ENCODE measurements around the gene TRIO. TPM values are rescaled to one million over a fixed set of nuclear protein-coding genes. Genes with fewer than 3 reads are reported as not detected.

The TRIO gene
- total and polyA plus RNA-seq, 10 of the 15 experiments (the other 5 are each of a cell fraction or from before 2014, with no cell fraction given), result 5.1 to 96.4 (median 44.6) TPM

DNA sequence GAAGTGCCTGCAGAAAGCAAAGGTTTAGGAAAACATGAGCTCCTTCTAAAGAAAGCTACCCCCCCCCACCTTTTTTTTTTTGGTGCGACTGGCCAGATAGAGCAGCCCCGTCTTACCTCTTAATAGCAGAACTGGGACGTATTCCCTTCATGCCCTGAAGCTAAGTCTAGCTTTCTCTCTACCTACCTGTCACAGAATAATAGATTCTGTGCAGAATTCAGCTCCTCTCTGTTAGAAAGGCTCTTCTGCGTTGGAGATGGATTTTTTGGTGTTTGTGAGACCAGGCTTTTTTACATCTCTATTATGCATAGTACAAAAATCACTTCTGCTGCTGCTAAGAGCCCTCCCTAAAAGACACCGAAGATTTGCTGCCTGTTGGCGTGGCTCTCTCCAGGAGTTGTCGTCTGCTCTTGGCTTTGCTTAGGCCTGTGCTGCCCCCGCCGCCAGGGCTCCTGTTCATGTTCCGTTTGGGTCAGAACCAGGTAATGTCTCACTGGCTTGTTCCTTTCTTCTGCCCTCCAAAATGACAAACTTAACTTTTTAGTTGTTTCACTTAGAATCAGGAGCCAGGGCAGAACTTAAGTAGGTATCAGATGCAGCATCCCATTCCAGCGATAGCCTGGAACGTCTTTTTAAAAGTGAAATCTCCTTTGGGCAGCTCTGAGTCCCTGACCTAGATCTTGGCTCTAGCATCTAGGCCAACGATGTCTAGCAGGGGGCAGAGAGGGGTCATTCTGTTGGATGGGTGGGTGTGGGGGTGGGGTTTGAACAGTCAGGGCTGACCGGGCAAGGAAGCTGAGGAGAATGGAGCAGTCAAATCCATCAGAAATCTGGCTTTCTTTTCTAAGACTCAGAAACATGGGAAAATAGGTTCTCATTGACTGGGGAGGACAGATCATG, 2.5 kb downstream of the TRIO start:
- no peak for DNase-seq (ENCODE audit: low read depth, low spot score)
- Histone ChIP-seq H3K9me3 (replicated peaks; ENCODE audit: control insufficient read depth, insufficient read depth, low read length) (no peaks in the 10 kb centered on the region), H3K27ac (ENCODE audit: control insufficient read depth, insufficient read depth) (peak overlapping the region; percentile 65), H3K4me2 (ENCODE audit: control insufficient read depth, insufficient read depth) (peak overlapping the region; percentile 78), H3K9ac (ENCODE audit: control insufficient read depth, insufficient read depth, low read length) (peak overlapping the region; percentile 84), H4K20me1 (ENCODE audit: control insufficient read depth, insufficient read depth) (no peaks in the 10 kb centered on the region), H3K4me3 (peak overlapping the region; percentile 100), H3K27me3 (replicated peaks in 1 of 2; ENCODE audit: control insufficient read depth in 2 of 2, insufficient read depth in 2 of 2, low read length in 1 of 2) (no peaks in the 10 kb centered on the region), H3K36me3 (ENCODE audit: control insufficient read depth in 2 of 2, insufficient read depth in 2 of 2, low read length in 1 of 2) (no peaks in the 10 kb centered on the region; a peak in 1 of 4 replicates), H2AFZ (ENCODE audit: control insufficient read depth, low read depth, low read length) (no peak overlapping the region), H3K79me2 (ENCODE audit: control insufficient read depth, insufficient read depth, low read length) (peaks cover 73% of the 10 kb centered on the region), H3K4me1 (ENCODE audit: control insufficient read depth, insufficient read depth, low read length) (peaks cover 37% of the 10 kb centered on the region)
- in situ Hi-C loops (cut with MboI) (no loop called here), intact Hi-C loops (cut with micrococcal nuclease; ENCODE audit: unreplicated experiment) (loop anchor here (1.0 to 5.0 kb wide), 4 partner anchors 23 to 522 kb away; no protein-coding TSS in a partner anchor)
- no peak for FAIRE-seq
- ChIA-PET CTCF (interaction anchor here (0.5 to 2.5 kb wide), 19 partner anchors 8 to 521 kb away, joined by 3 to 19 read pairs (median 4); no protein-coding TSS in a partner anchor), POLR2A (interaction anchor here (0.6 to 22.7 kb wide), 12 partner anchors 9 to 124 kb away, joined by 3 to 347 read pairs (median 6); no protein-coding TSS in a partner anchor), RAD21 (ENCODE audit: unreplicated experiment) (interaction anchor here (0.6 to 17.7 kb wide), 15 partner anchors 11 to 124 kb away, joined by 3 to 373 read pairs (median 9); no protein-coding TSS in a partner anchor), SMC1A (ENCODE audit: uncharacterized antibody, unreplicated experiment) (interaction anchor here (0.7 to 18.3 kb wide), 18 partner anchors 12 to 522 kb away, joined by 3 to 430 read pairs (median 4); no protein-coding TSS in a partner anchor)
- BruUV-seq (replicated peaks), result no TSS peak
- ATAC-seq, result no peak
- 40% methylated on average over 14 of the region's 14 CpGs for WGBS (ENCODE audit: insufficient coverage, insufficient replicate concordance, low lambda C conversion rate, missing lambda C conversion rate)
- TF ChIP-seq BACH1 (IDR thresholded peaks at IDR 0.05; ENCODE audit: borderline replicate concordance), result no peak
- peak; percentile 12; the same call in 1 of the 2 replicates for TF ChIP-seq ZNF384 (IDR thresholded peaks at IDR 0.05; ENCODE audit: borderline replicate concordance, low read depth, low read length)
- no peak for TF ChIP-seq PRDM15 (CRISPR knock-in tag; IDR thresholded peaks at IDR 0.05)
- TF ChIP-seq, protein P1, sequence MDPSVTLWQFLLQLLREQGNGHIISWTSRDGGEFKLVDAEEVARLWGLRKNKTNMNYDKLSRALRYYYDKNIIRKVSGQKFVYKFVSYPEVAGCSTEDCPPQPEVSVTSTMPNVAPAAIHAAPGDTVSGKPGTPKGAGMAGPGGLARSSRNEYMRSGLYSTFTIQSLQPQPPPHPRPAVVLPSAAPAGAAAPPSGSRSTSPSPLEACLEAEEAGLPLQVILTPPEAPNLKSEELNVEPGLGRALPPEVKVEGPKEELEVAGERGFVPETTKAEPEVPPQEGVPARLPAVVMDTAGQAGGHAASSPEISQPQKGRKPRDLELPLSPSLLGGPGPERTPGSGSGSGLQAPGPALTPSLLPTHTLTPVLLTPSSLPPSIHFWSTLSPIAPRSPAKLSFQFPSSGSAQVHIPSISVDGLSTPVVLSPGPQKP (IDR thresholded peaks at IDR 0.05; ENCODE audit: low read depth, low read length), result no peak
- TF ChIP-seq MYC (IDR thresholded peaks at IDR 0.05; ENCODE audit: insufficient read depth, insufficient read length, insufficient replicate concordance, low read length, severe bottlenecking), result no peak
- TF ChIP-seq RELB (IDR thresholded peaks at IDR 0.05; ENCODE audit: low read depth), result 0 out of 2 replicates have a peak, but pooled peaks have one; percentile 10
- 0 out of 2 replicates have a peak, but pooled peaks have one; percentile 61 for TF ChIP-seq MLLT1 (IDR thresholded peaks at IDR 0.05)
- TF ChIP-seq HDGF (IDR thresholded peaks at IDR 0.05), result no peak
- no peak for TF ChIP-seq KAT2A (conservative IDR thresholded peaks at IDR 0.05; ENCODE audit: control insufficient read depth, low read depth, low read length)
- TF ChIP-seq NFYA (IDR thresholded peaks at IDR 0.05; ENCODE audit: borderline replicate concordance, low read depth, low read length), result 0 out of 2 replicates have a peak, but pooled peaks have one; percentile 56
- no peak for TF ChIP-seq YY1 (IDR thresholded peaks at IDR 0.05; ENCODE audit: low read depth, low read length)
- TF ChIP-seq TBL1XR1 (IDR thresholded peaks at IDR 0.05; ENCODE audit: low read depth, low read length), result no peak
- TF ChIP-seq SMC3 (IDR thresholded peaks at IDR 0.05; ENCODE audit: borderline replicate concordance, low read length), result no peak
